Natural killer cell treated with Interleukin-12 subunit alpha and Interleukin-12 subunit beta and Interleukin-15 and Interleukin-18, amount 100 ng/mL, for 72 hours (primary cell): ENCODE measurements around the gene PRM2. TPM values are rescaled to one million over a fixed set of nuclear protein-coding genes. Genes with fewer than 3 reads are reported as not detected.

Experiments
- ATAC-seq, 2 donors: fragments of 150-1000 bp; cut with Tn5 transposase in 1 of 2; sonication (Bioruptor Pico), chemical (Tn5 transposase) in 1 of 2; 2 replicates each; pipeline ENCODE4 v1.10.0; 2021
- DNase-seq: peaks from one replicate; pipeline ENCODE4 v3.0.0; 2022; ENCODE audit warnings: low spot score
- H3K27ac Mint-ChIP-seq, 2 donors: 1 replicate in 1 of 2; 2 replicates in 1 of 2; pipeline ENCODE4 v1.8.0; 2022; ENCODE audit warnings: mixed read lengths in 2 of 2, mild to moderate bottlenecking in 1 of 2, moderate library complexity in 1 of 2
- H3K27me3 Mint-ChIP-seq, 2 donors: 1 replicate in 1 of 2; 2 replicates in 1 of 2; pipeline ENCODE4 v1.8.0; 2022; ENCODE audit warnings: mixed read lengths in 2 of 2
- H3K36me3 Mint-ChIP-seq: one replicate; pipeline ENCODE4 v1.8.0; 2022; ENCODE audit warnings: mixed read lengths
- H3K4me1 Mint-ChIP-seq, 2 donors: 1 replicate in 1 of 2; 2 replicates in 1 of 2; pipeline ENCODE4 v1.8.0; 2022; ENCODE audit warnings: low read depth in 2 of 2, mixed read lengths in 2 of 2, mild to moderate bottlenecking in 1 of 2
- H3K4me3 Mint-ChIP-seq: one replicate; pipeline ENCODE4 v1.8.0; 2022; ENCODE audit warnings: mixed read lengths
- H3K9me3 Mint-ChIP-seq: 2 replicates; pipeline ENCODE4 v1.8.0; 2022; ENCODE audit warnings: mixed read lengths
- total RNA-seq, 2 donors: library from RNA; stranded (reverse); gene quantifications; one replicate each; pipeline ENCODE4 v1.2.3, GENCODE V29; 2022

Gene PRM2
- total RNA-seq, 2 donors from 2014 or later, result not detected

DNA sequence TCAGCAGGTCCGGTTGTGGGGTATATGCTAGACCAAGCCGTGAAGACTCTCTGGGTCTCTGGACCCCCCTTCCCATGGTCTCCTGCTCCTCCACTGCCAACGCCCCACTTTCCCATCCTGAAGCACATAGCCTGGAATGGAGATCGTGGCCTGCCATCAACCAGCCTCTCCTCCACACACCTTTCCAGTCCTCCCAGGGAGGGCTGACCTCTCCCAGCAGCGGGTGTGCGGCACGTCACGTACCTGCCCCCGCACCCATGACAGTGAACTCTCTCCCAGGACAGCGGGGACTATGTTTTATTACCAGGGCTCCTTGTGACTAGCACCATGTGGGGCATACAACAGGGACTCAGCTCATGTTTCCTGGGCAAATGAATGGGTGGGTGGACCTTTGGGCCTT, 4.7 kb downstream of the PRM2 start:
- DNase-seq (no peak), ATAC-seq (no peak)
- H3K9me3 Mint-ChIP-seq, result no peaks in the 10 kb centered on the region
- H3K4me3 Mint-ChIP-seq, result no peak overlapping the region
- no peaks in the 10 kb centered on the region for H3K4me1 Mint-ChIP-seq
- peaks cover 22 to 29% of the 10 kb centered on the region in 2 donors for H3K27me3 Mint-ChIP-seq
- no peak overlapping the region for H3K27ac Mint-ChIP-seq
- H3K36me3 Mint-ChIP-seq, result no peaks in the 10 kb centered on the region

GRCh38 chr16:11270602-11271162, 5.6 kb downstream of the PRM2 start:
- H3K4me1 Mint-ChIP-seq, result no peaks in the 10 kb centered on the region

GRCh38 chr16:11268921-11269375, 7.3 kb downstream of the PRM2 start, which contains the start of gene TNP2:
Gene TNP2 (minus strand): TSS chr16:11269325. CDS start chr16:11269262, 63 bp downstream.
- no peaks in the 10 kb centered on the region for H3K9me3 Mint-ChIP-seq
- H3K27me3 Mint-ChIP-seq, result peaks cover 16 to 28% of the 10 kb centered on the region in 2 donors
- ATAC-seq, result no peak
- H3K4me3 Mint-ChIP-seq, result no peak within 1 kb of the TSS
- DNase-seq, result no peak
- H3K36me3 Mint-ChIP-seq, result no peaks in the 10 kb centered on the region
- peaks cover 8 to 9% of the 10 kb centered on the region in 2 donors for H3K4me1 Mint-ChIP-seq
- H3K27ac Mint-ChIP-seq, result no peak within 1 kb of the TSS

More at GRCh38 chr16:11270602-11271162, 5.6 kb downstream of the PRM2 start:
- Mint-ChIP-seq H3K9me3 (no peaks in the 10 kb centered on the region), H3K4me3 (no peak overlapping the region), H3K27me3 (peaks cover 22 to 28% of the 10 kb centered on the region in 2 donors), H3K27ac (peak overlapping the region in 1 of 2 donors; percentile 30), H3K36me3 (no peaks in the 10 kb centered on the region)
- ATAC-seq (no peak), DNase-seq (no peak)

GRCh38 chr16:11265124-11265523, 11.2 kb downstream of the PRM2 start:
- no peak overlapping the region for H3K4me3 Mint-ChIP-seq
- no peaks in the 10 kb centered on the region for H3K9me3 Mint-ChIP-seq
- ATAC-seq (no peak), DNase-seq (no peak)
- H3K36me3 Mint-ChIP-seq, result no peaks in the 10 kb centered on the region
- no peak overlapping the region for H3K27ac Mint-ChIP-seq
- peaks cover 22 to 29% of the 10 kb centered on the region in 2 donors for H3K4me1 Mint-ChIP-seq
- H3K27me3 Mint-ChIP-seq, result peaks cover 18 to 23% of the 10 kb centered on the region in 2 donors

DNA sequence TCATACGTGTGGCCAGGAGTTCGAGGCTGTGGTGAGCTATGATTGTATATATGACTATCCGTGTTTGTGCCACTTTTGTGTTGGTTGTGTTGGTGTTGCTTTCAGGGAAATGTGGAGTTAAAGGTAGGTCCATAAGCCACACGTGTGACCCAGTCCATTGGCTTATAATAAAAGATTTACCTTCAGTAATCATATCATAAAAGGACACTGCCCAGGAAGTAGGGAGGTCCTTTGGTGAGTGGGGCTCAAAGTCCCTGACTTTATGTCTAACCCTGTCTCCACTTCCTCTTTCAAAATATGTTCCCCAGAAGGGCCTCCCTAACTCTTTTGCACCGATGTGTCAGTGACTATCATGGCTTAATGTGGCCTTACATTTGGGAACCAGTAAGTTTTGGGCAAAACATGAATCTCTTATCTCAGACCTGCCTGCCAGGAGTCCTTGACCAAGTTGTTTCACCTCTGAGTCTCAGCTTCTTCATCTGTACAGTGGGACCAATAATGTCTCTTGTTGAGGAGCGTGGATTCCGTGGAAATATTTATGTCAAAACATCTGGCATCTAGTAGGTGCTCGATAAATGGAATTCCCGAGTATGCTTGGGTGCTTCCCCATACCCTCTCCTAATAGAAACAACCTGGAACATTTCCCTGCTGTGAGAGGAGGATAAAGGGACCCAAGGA, 12.0 kb downstream of the PRM2 start:
- Mint-ChIP-seq H3K9me3 (no peaks in the 10 kb centered on the region), H3K27ac (peak overlapping the region; percentile 48 to 58), H3K4me3 (peak overlapping the region; percentile 56)

GRCh38 chr16:11263737-11264136, 12.5 kb downstream of the PRM2 start:
- Mint-ChIP-seq H3K36me3 (no peaks in the 10 kb centered on the region), H3K27me3 (peaks cover 12 to 26% of the 10 kb centered on the region in 2 donors), H3K4me3 (peak overlapping the region; percentile 56), H3K9me3 (no peaks in the 10 kb centered on the region), H3K27ac (peak overlapping the region; percentile 48 to 58), H3K4me1 (peaks cover 34 to 43% of the 10 kb centered on the region in 2 donors)
- peak; percentile 81 to 86 for ATAC-seq
- no peak for DNase-seq

More for the DNA sequence above, 12.0 kb downstream of the PRM2 start:
- H3K27me3 Mint-ChIP-seq, result peaks cover 14 to 26% of the 10 kb centered on the region in 2 donors
- H3K36me3 Mint-ChIP-seq, result no peaks in the 10 kb centered on the region
- H3K4me1 Mint-ChIP-seq, result peaks cover 29 to 38% of the 10 kb centered on the region in 2 donors
- DNase-seq (no peak), ATAC-seq (peak in 1 of 2 donors; percentile 3)

- H3K27ac Mint-ChIP-seq, result peak overlapping the region in 1 of 2 donors; percentile 58
- DNase-seq, result no peak
- H3K4me1 Mint-ChIP-seq, result peaks cover 41 to 50% of the 10 kb centered on the region in 2 donors
- H3K27me3 Mint-ChIP-seq, result peaks cover 4 to 18% of the 10 kb centered on the region in 2 donors
- peak overlapping the region; percentile 26 for H3K4me3 Mint-ChIP-seq
- no peaks in the 10 kb centered on the region for H3K9me3 Mint-ChIP-seq
- no peaks in the 10 kb centered on the region for H3K36me3 Mint-ChIP-seq
- no peak for ATAC-seq
Measured at GRCh38 chr16:11262915-11263314, 13.4 kb downstream of the PRM2 start.

GRCh38 chr16:11260596-11260966, 15.7 kb downstream of the PRM2 start:
- Mint-ChIP-seq H3K27me3 (peaks cover 0 to 18% of the 10 kb centered on the region in 2 donors), H3K27ac (peak overlapping the region; percentile 75 to 79), H3K36me3 (no peaks in the 10 kb centered on the region), H3K9me3 (no peaks in the 10 kb centered on the region), H3K4me3 (no peak overlapping the region), H3K4me1 (peaks cover 49 to 60% of the 10 kb centered on the region in 2 donors)
- ATAC-seq (no peak), DNase-seq (no peak)

- peak overlapping the region; percentile 75 to 79 for H3K27ac Mint-ChIP-seq
- ATAC-seq (no peak), DNase-seq (no peak)
- peak overlapping the region; percentile 59 for H3K4me3 Mint-ChIP-seq
- peaks cover 49 to 60% of the 10 kb centered on the region in 2 donors for H3K4me1 Mint-ChIP-seq
- peaks cover 0 to 18% of the 10 kb centered on the region in 2 donors for H3K27me3 Mint-ChIP-seq
- no peaks in the 10 kb centered on the region for H3K36me3 Mint-ChIP-seq
- H3K9me3 Mint-ChIP-seq, result no peaks in the 10 kb centered on the region
Measured at GRCh38 chr16:11259655-11260595, 16.4 kb downstream of the PRM2 start.

GRCh38 chr16:11258553-11259492, 17.5 kb downstream of the PRM2 start:
- Mint-ChIP-seq H3K27me3 (peaks cover 0 to 17% of the 10 kb centered on the region in 2 donors), H3K9me3 (no peaks in the 10 kb centered on the region), H3K36me3 (peaks cover 1% of the 10 kb centered on the region), H3K27ac (peak overlapping the region; percentile 75 to 79), H3K4me3 (peak overlapping the region; percentile 59), H3K4me1 (peaks cover 41 to 50% of the 10 kb centered on the region in 2 donors)
- ATAC-seq (peak; percentile 3 to 29), DNase-seq (peak; percentile 74)

GRCh38 chr16:11257131-11257938, 18.9 kb downstream of the PRM2 start:
- H3K36me3 Mint-ChIP-seq, result peaks cover 14% of the 10 kb centered on the region
- peaks cover 43 to 49% of the 10 kb centered on the region in 2 donors for H3K4me1 Mint-ChIP-seq
- DNase-seq, result peak; percentile 71

GRCh38 chr16:11256661-11257130, 19.6 kb downstream of the PRM2 start:
- Mint-ChIP-seq H3K9me3 (no peaks in the 10 kb centered on the region), H3K27ac (peak overlapping the region; percentile 79 to 93), H3K27me3 (peaks cover 0 to 8% of the 10 kb centered on the region in 2 donors), H3K4me3 (peak overlapping the region; percentile 88), H3K4me1 (peaks cover 49 to 54% of the 10 kb centered on the region in 2 donors), H3K36me3 (peaks cover 14% of the 10 kb centered on the region)
- DNase-seq (peak; percentile 70), ATAC-seq (no peak)

More at GRCh38 chr16:11257131-11257938, 18.9 kb downstream of the PRM2 start:
- Mint-ChIP-seq H3K27me3 (peaks cover 0 to 8% of the 10 kb centered on the region in 2 donors), H3K9me3 (no peaks in the 10 kb centered on the region), H3K4me3 (peak overlapping the region; percentile 88), H3K27ac (peak overlapping the region; percentile 79 to 93)
- ATAC-seq, result no peak
